Activated CD8-positive, alpha-beta memory T cell treated with anti-CD3 and anti-CD28 coated beads for 24 hours (primary cell): ENCODE results near the gene GPR141.

Source experiments
- DNase-seq: peaks from one replicate; pipeline ENCODE4 v3.0.0-alpha.2; 2020

Gene GPR141

DNA sequence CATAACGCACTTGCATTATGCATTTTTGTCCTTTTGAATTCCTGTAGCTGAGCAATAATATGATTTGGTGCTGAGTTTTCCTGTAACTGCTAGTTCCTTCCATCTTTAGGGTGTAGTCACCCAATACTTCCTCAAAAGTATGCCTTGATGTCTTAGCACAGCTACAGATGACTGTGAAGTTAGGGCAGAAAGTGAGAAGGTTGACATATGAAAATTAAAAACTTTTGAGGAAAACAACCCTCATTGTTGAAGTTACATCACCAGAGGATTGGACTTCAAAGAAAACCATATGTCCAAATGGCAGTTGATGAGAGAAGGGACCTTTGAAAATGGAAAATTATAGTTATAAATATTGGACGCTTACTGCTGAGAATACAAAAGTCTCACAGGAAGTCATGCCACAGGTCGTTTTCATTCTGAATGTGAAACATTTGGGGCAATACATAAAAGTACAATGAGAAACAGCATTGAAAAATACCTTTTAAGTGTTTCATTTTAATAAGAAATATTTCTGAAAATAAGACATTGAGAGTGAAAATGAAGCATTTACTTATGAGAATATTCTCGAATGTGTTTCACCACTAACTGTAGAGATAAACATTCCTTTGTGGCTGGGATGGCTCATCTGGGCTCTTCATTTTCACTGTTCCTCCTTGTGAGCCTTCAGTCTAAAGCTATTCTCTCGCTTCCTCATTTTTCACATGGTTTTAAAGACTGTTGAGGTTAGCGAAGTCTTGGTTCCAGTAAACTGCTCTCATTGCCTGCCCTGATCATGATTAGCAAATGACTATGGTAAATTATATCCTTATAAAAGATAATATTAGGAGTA, 103.4 kb downstream of the GPR141 start:
- no peak for DNase-seq
